OCI-LY7 (cell line): ENCODE data around the gene COL20A1. TPM values are rescaled to one million over a fixed set of nuclear protein-coding genes. Genes with fewer than 3 reads are reported as not detected.

Experiments used
- BruUV-seq: library from RNA; stranded (reverse); fragments of 400-500 nt; replicated peaks from 2 replicates; lab custom pipeline; 2021; lab: Mats Ljungman, UMichigan
- CTCF ChIA-PET: fragments of 300-600 bp; sonication (Branson Sonifier 250); formaldehyde crosslinking; loops from one replicate; lab custom pipeline; 2022; ENCODE audit warnings: antibody characterized with exemption; ENCODE audit not compliant: unreplicated experiment; lab: Charles Lee
- POLR2A ChIA-PET: fragments of 300-600 bp; sonication (Branson Sonifier 250); formaldehyde crosslinking; loops from one replicate; lab custom pipeline; 2022; ENCODE audit warnings: antibody characterized with exemption; lab: Charles Lee
- DNase-seq: peaks from one replicate; pipeline ENCODE4 v3.0.0-alpha.2; 2015; ENCODE audit warnings: low spot score
- H2AFZ ChIP-seq: fragments of 200-600 bp; sonication (generic), shearing (Covaris generic); 2 replicates; pipeline ENCODE4 v1.6.1; 2014; ENCODE audit warnings: mild to moderate bottlenecking, antibody characterized with exemption, low read length, moderate library complexity
- H3K27ac ChIP-seq: fragments of 200-600 bp; sonication (generic); 2 replicates; pipeline ENCODE4 v1.5.1; 2014; ENCODE audit warnings: mixed run types, low read depth, mild to moderate bottlenecking, moderate library complexity, low read length, inconsistent platforms; ENCODE audit not compliant: poor library complexity, severe bottlenecking
- H3K36me3 ChIP-seq: fragments of 200-600 bp; sonication (generic); 2 replicates; pipeline ENCODE4 v1.6.1; 2014; ENCODE audit warnings: mild to moderate bottlenecking, antibody characterized with exemption, low read length, moderate library complexity, mixed read lengths; ENCODE audit not compliant: insufficient read depth
- H3K4me1 ChIP-seq: fragments of 200-600 bp; sonication (generic); 2 replicates; pipeline ENCODE4 v1.5.1; 2014; ENCODE audit warnings: mild to moderate bottlenecking, low read length; ENCODE audit not compliant: insufficient read depth, poor library complexity, severe bottlenecking
- H3K4me2 ChIP-seq: fragments of 200-600 bp; sonication (generic); 2 replicates; pipeline ENCODE4 v1.6.1; 2014; ENCODE audit warnings: mild to moderate bottlenecking, low read length
- H3K4me3 ChIP-seq: fragments of 200-600 bp; sonication (generic); 2 replicates; pipeline ENCODE4 v1.5.1; 2014; ENCODE audit warnings: mild to moderate bottlenecking, low read depth, low read length; ENCODE audit not compliant: poor library complexity, severe bottlenecking
- H3K79me2 ChIP-seq: fragments of 200-600 bp; sonication (generic); 2 replicates; pipeline ENCODE4 v1.6.1; 2016; ENCODE audit warnings: low read depth, mild to moderate bottlenecking, low read length, moderate library complexity, mixed read lengths; ENCODE audit not compliant: insufficient read depth
- H3K9me2 ChIP-seq: fragments of 200-600 bp; sonication (generic); 2 replicates; pipeline ENCODE4 v1.6.1; 2016; ENCODE audit warnings: mild to moderate bottlenecking, low read length, mixed read lengths; ENCODE audit not compliant: insufficient read depth
- H3K9me3 ChIP-seq: fragments of 200-600 bp; sonication (generic); 2 replicates; pipeline ENCODE4 v1.6.1; 2014; ENCODE audit warnings: mild to moderate bottlenecking, mixed run types, low read length, mixed read lengths
- H4K20me1 ChIP-seq: fragments of 200-600 bp; sonication (generic); 2 replicates; pipeline ENCODE4 v1.6.1; 2014; ENCODE audit warnings: mild to moderate bottlenecking, antibody characterized with exemption, low read length, moderate library complexity, mixed read lengths; ENCODE audit not compliant: insufficient read depth
- CTCF ChIP-seq: fragments of 200-600 bp; sonication (generic); conservative IDR thresholded peaks from 2 replicates; pipeline ENCODE4 v1.5.1; 2014; ENCODE audit warnings: mild to moderate bottlenecking, antibody characterized with exemption, low read length, moderate library complexity, mixed read lengths
- EZH2phosphoT487 ChIP-seq: fragments of 200-600 bp; sonication (generic); IDR thresholded peaks from 2 replicates; pipeline ENCODE4 v1.6.1; 2018; ENCODE audit warnings: low read depth, borderline replicate concordance, mild to moderate bottlenecking, mixed run types, antibody characterized with exemption, low read length, moderate library complexity, mixed read lengths
- intact Hi-C: fragments of 100-400 bp; cut with micrococcal nuclease; formaldehyde crosslinking; loops from one replicate; pipeline ENCODE4 v1.10.0; 2022; ENCODE audit not compliant: unreplicated experiment
- total RNA-seq, 2 experiments: library from RNA; depleted of rRNA in 1 of 2; stranded (reverse); fragments of >200 nt in 1 of 2; shearing (Covaris generic) in 1 of 2; gene quantifications; 2 replicates each; pipeline ENCODE4 v1.2.3, GENCODE V29; 2014 to 2022

COL20A1 gene
- total RNA-seq, 2 experiments from 2014 or later = 0.15 TPM; not detected in 1

- Histone ChIP-seq H3K36me3 (no peaks in the 10 kb centered on the region), H3K4me2 (no peak overlapping the region), H3K79me2 (no peaks in the 10 kb centered on the region), H2AFZ (no peak overlapping the region), H3K27ac (no peak overlapping the region), H3K9me2 (no peaks in the 10 kb centered on the region), H3K9me3 (no peaks in the 10 kb centered on the region), H3K4me1 (no peaks in the 10 kb centered on the region), H4K20me1 (no peaks in the 10 kb centered on the region), H3K4me3 (no peak overlapping the region)
- intact Hi-C loops = no loop called here
- POLR2A ChIA-PET = no interaction called here
- no peak for DNase-seq
- CTCF ChIA-PET = no interaction called here
- BruUV-seq = no TSS peak
- no peak for TF ChIP-seq EZH2phosphoT487
- TF ChIP-seq CTCF = no peak
Observed at GRCh38 chr20:63351326-63351700, 58.3 kb downstream of the COL20A1 start.

- no peaks in the 10 kb centered on the region for H3K9me2 ChIP-seq
- no peak for DNase-seq
- BruUV-seq = no TSS peak
- no peak overlapping the region for H3K4me2 ChIP-seq
- no peak overlapping the region for H3K4me3 ChIP-seq
- no peaks in the 10 kb centered on the region for H3K79me2 ChIP-seq
- H3K27ac ChIP-seq = no peak overlapping the region
- no peaks in the 10 kb centered on the region for H3K36me3 ChIP-seq
- H3K4me1 ChIP-seq = no peaks in the 10 kb centered on the region
- H2AFZ ChIP-seq = no peak overlapping the region
- TF ChIP-seq EZH2phosphoT487 = no peak
- no peak for TF ChIP-seq CTCF
- ChIA-PET POLR2A (no interaction called here), CTCF (no interaction called here)
- H3K9me3 ChIP-seq = no peaks in the 10 kb centered on the region
- no peaks in the 10 kb centered on the region for H4K20me1 ChIP-seq
- intact Hi-C loops = no loop called here
Observed at GRCh38 chr20:63351811-63352591, 59.0 kb downstream of the COL20A1 start.

GRCh38 chr20:63352811-63353221, 59.8 kb downstream of the COL20A1 start:
- H3K4me2 ChIP-seq = no peak overlapping the region
- no peaks in the 10 kb centered on the region for H4K20me1 ChIP-seq
- H3K79me2 ChIP-seq = no peaks in the 10 kb centered on the region
- H2AFZ ChIP-seq = no peak overlapping the region
- no peaks in the 10 kb centered on the region for H3K9me3 ChIP-seq
- no peak overlapping the region for H3K27ac ChIP-seq
- no TSS peak for BruUV-seq
- no peaks in the 10 kb centered on the region for H3K4me1 ChIP-seq
- no peaks in the 10 kb centered on the region for H3K9me2 ChIP-seq
- CTCF ChIA-PET = no interaction called here
- no peaks in the 10 kb centered on the region for H3K36me3 ChIP-seq
- no peak overlapping the region for H3K4me3 ChIP-seq
- TF ChIP-seq CTCF = no peak
- no peak for TF ChIP-seq EZH2phosphoT487
- no peak for DNase-seq
- intact Hi-C loops = no loop called here
- POLR2A ChIA-PET = no interaction called here
